ENCODE results near the gene PCGF2.
"Not testable (repeated sequence)": the region's sequence is repeated elsewhere in the genome, so short reads cannot be mapped to it uniquely, and the experiment has no call there.

Gene PCGF2

DNA sequence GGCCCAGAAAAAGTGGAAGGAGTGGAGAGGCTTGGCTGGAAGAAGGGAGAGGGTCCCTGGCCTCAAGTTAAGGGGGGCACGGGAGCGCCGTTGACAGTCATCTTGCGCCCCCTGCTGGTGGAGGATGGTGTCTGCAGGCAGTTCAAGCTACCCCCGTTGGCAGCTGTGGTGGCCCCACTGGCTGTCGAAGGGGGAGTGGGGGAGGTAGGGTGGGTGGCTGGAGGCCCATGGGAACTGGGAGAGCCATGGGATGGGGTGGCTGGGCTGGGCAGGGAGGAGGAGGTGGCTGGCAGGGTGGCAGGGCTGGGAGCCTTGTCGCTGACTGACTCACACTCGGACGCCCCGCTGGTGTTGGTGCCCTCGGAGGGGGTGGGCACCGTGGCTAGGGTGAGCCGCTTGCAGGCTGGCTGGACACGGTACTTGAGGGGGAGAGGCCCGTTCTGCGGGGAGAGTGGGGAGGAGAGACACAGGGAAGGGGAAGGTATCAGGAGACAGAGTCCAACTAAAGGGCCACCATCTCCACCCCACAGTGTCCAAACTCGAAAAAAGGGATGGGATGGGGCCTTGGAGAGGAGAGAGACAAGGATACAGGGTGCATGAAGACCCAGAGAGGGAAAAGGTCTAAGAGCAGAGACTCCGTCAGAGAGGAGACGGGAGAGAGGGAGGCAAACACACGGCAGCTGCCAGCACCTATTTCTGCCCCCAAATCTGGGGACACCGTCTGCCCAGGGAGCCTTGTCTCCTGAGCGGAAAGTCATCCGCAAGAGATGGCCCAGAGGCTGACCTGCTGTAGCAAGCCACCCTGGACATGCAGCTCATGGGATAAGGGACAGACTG lies 12.8 kb downstream of the PCGF2 start:
- no peak for DNase-seq (ENCODE audit: low spot score)

DNA sequence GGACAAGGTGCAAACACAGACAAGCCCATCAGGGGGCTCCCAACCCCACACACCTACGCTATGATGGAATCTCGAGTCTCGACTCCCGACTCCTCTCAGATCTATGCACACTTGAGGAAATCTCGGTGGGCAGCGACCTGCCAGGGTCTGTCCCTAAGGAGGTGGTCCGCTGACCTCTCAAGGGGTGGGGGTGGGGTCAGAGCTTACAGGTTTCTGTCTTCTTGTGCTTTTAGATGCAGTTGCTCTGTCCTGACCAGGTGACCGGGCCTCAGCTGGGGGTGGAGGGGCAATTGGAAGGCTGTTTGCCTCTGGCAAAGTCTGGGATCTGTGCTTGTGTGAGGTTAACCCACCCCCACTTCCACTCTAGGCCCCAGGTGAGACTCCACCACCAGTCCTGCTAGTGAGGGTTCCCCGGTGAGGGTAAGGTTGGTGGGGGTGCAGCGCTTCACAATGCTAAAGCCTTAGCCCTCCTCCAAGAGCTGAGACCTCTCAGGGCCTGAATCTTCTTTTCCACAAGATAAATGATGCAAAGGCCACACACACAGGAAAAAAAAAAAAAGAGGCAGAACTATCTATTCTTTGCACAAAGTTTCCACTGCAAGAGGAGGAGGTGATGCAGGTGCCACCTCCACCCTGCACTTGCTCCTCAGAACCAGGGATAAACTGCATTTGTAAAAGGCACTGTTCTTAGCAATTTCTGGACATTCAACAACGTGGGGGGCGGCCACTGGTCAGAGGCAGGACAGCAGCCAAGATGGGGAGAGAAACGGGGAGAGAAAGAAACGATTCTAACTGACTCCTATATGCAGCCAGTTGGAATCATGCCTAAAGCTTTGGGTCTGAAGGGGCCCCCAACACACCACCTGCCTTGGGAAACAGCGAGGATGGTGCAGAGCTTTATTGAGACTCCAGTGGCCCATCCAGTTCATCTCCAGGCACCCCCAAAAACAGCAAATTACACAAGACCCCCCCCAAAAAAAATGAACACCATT lies 13.9 kb downstream of the PCGF2 start:
- DNase-seq (ENCODE audit: low spot score) = no peak

DNA sequence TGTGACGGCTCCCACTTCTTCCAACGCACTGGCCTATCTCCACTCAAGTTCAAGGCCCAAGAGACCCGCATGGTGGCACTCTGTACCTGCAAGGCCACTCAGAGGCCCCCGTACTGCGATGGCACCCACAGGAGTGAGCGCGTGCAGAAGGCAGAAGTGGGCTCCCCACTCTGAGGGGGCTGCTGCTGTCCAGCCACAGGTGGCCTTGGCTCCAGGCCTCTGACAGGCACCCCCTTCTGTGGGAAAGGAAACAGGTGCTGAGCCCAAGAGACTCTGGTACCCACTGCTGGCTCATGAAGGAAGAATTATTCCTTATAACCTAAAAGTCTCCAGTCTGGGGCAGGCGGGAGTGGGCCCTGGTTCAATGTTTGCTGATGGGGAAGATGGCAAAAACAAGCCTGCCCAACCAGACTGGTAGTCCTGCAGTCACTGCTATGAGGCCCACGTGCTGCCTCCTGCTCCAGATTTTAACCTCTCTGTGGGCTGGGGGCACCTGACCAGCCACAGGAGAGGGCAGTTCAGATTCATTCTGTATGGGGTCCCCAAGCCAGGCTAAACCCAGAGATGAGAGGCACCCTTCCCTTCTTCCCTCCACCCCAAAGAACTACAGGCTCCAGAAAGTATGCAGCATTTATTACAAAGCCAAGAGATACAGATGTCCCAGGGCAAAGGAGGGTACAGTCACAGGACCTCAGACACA lies 14.7 kb downstream of the PCGF2 start:
- no peak for DNase-seq (ENCODE audit: low spot score)

DNA sequence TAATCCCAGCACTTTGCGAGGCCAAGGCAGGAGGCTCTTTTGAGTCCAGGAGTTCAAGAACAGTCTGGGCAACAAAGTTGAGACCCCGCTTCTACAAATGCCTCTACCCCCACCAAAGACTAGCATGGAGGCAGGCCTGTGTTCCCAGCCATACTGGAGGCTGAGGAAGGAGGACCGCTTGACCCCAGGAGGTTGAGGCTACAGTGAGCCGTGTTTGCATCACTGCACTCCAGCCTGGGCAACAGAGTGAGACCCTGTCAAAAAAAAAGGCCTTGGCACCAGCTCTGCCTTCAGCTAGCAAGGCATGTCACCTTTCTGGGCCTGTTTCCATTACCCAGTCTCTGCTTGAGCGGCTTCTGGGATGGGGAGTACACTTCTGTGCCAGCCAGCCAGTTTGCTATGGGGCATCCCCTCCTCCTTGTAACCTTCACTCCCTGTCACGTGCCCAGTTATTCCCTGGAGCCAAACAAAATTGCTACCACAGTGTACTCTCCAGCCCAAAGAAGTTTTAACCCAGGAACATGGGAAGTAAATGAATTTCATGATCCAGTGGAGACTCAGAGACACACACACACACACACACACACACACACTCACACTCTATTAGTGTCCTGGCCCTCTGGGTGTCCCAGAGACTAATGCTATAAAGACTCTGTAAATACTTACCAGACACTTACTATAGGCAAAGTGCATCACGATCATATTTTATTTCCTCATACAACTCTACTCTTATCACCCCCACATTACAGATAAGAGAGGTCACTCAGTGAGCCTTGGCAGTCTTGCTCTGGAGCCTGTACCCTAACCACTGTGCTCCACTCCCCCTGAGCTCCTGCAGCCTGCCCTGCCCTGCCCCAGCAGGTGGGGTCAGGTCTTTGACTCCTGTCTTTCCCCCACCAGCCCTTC lies 15.5 kb downstream of the PCGF2 start:
- DNase-seq (ENCODE audit: low spot score) = no peak

GRCh38 chr17:38731526-38732294 lies 16.4 kb downstream of the PCGF2 start:
- no peak for DNase-seq (ENCODE audit: low spot score)

DNA sequence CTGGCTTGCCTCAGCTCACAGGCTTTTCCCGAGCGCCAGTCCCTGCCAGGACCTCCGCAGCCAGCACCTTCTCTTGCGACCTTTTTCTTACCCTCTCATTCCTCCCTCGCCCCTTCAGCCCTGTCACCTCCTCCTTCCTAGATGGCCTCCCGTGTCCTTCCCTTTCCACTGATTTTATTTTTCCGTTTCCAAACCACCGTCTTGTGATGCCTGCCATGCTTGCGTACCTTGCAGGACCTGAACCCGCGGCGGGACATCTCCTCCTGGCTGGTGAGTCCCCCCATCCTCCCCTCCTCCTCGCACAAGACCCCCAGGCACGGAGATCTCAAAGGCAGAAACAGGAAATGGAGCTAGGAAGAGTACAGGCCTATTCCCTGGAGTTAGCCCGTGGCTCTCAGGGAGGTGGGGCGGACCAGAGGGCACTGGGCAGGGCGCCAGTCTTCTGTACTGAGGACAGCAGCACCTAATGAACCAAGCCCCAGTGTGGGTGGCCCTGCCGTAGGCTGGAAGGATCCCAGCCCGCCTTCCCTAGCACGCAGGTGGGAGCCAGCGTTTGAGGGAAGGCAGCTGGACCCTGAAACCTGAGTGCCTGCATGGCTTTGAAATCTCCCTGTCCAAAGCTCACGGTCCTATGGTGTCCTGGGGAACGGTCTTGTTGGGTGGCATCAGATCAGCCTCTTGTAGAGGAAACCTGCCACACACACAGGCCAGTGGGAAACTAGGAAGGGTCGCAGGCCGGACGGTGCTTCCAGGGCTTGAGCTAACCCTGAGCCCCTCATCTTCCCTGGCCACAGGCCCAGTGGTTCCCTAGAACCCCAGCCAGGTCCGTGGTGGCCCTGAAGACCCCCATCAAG lies 17.4 kb downstream of the PCGF2 start:
- no peak for DNase-seq (ENCODE audit: low spot score)

- DNase-seq (ENCODE audit: low spot score) = peak; percentile 85
Observed at GRCh38 chr17:38729886-38730525, 18.1 kb downstream of the PCGF2 start, which contains the start of gene CISD3. Gene CISD3, plus strand, starts transcription at chr17:38730341. Its CDS starts 18 bp downstream, at chr17:38730359.

DNA sequence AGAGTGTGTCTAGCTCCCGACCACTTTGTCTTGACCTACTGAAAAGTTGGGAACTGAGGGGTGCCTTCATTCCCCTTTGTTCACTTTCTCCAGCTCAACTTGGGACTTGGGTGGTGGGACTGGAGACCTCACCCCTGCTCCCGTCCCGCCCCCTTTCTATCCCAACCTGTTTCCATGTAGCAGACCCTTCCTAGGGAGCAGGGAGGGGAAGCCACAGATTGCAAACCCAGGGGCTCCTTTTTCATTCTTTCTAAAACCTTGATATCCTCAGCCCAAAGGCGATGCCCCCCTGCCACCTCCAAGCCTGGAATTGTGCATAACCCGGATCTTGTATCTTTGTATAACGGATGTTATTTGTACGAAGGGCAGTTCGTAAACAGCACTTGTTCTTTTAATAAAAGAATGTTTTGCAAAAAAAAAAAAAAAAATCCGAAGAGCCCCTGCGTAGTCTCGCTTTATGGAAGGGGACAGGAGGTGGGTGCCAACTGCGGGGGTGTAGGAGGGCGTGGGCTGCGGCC lies 18.7 kb downstream of the PCGF2 start:
- DNase-seq (ENCODE audit: low spot score) = no peak

- no peak for DNase-seq (ENCODE audit: low spot score)
Observed at GRCh38 chr17:38728290-38728831, 19.8 kb downstream of the PCGF2 start.

DNA sequence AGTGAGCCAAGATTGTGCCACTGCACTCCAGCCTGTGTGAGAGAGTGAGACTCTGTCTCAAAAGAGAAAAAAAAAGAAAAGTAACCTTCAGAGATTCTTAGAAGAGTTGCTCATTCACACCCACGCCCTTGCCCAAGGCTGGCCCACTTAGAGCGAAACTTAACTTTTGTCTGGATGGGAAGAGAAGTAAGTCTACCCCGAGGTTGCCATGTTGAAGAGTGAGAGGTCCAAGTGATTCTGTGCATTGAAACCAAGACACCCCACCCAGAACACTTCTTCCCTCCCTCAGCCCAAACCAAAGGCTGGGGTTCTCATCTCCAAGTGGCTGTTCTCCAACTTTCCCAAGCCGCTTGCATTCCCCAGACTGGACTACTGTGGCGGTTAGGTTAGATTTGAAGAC lies 20.4 kb downstream of the PCGF2 start:
- no peak for DNase-seq (ENCODE audit: low spot score)

DNA sequence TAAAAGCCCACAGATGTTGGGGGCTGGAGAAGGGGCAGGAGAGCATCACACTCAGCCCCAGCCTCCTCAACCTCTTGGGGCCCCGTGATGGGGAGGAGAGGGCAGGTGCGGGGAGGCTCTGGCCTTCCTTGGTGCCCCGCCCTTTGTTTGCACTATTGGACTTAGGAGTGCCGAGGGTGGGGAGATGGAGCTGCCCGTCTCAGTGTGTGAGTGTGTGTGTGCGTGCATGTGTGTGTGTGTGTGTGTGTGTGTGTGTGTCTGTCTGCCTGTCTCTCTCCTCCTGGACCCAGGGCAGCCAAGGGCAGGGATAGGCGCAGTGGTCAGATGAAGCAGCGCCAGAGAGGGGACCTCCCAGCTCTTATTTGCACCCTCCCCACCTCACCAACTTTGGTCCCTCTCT lies 22.0 kb downstream of the PCGF2 start:
- not testable (repeated sequence) for DNase-seq (ENCODE audit: low spot score)

DNA sequence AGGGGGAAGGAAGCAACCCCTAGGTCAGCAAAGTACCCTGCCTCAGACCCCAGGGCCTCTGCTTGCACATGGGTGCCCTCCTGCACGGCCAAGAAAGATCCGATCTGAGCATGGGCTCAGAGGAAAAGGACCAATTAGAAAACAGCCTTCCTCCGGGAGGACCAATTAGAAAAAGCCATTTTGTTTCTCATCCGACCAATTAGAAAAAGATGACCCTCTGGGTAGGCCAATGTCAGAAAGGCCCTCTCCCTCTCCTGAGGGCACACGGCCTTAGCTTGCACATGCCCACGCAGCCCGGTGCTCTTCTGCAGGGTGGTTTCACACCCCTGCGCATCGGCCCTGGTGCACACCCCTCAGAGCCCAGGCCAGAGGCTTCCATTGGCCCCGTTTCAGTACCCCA lies 23.1 kb downstream of the PCGF2 start:
- no peak for DNase-seq (ENCODE audit: low spot score)

DNA sequence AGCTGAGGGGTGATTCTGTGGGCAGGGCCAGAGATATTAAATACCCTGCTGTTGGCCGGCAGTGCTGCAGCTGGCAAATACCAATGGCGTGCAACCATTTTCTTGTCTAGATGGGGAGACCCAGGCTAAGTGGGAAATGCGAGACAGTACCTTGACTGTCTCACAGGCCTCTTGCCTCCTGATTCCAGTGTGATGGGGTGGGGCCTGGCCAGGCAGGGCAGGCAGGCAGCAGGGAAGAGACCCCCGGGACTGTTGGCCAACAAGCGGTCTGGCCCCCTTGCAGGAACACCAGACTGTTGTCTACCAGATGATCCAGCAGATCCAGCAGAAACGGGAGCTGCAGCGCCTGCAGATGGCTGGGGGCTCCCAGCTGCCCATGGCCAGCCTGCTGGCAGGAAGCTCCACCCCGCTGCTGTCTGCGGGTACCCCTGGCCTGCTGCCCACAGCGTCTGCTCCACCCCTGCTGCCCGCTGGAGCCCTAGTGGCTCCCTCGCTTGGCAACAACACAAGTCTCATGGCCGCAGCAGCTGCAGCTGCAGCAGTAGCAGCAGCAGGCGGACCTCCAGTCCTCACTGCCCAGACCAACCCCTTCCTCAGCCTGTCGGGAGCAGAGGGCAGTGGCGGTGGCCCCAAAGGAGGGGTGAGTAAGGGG lies 23.7 kb downstream of the PCGF2 start:
- DNase-seq (ENCODE audit: low spot score) = no peak

DNA sequence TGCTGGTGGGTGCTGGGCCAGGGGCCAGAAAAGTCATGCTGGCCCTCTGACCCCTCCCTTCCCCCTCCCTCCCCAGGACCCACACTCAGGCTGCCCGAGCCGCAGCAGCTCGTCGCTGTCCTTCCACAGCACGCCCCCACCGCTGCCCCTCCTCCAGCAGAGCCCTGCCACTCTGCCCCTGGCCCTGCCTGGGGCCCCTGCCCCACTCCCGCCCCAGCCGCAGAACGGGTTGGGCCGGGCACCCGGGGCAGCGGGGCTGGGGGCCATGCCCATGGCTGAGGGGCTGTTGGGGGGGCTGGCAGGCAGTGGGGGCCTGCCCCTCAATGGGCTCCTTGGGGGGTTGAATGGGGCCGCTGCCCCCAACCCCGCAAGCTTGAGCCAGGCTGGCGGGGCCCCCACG lies 26.3 kb downstream of the PCGF2 start:
- DNase-seq (ENCODE audit: low spot score) = no peak

DNA sequence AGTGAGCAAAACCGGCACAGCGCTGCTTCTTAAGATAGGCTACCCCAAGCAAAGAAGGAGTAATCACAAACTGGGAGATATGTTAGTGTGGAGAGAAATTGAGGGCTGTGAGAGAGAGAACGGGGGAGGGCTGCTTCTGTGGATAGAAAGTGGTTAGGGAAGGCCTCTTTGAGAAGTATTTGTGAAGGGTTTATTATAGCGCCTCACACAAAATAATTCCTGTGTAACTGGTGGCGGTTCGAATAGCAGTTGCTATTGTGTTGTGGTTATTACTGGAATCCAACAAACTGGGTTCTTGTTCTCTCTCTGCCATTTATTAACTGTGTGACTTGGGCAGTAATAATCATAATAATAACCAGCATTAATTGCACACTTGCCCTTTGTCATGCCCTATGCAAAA lies 27.2 kb downstream of the PCGF2 start:
- no peak for DNase-seq (ENCODE audit: low spot score)

DNA sequence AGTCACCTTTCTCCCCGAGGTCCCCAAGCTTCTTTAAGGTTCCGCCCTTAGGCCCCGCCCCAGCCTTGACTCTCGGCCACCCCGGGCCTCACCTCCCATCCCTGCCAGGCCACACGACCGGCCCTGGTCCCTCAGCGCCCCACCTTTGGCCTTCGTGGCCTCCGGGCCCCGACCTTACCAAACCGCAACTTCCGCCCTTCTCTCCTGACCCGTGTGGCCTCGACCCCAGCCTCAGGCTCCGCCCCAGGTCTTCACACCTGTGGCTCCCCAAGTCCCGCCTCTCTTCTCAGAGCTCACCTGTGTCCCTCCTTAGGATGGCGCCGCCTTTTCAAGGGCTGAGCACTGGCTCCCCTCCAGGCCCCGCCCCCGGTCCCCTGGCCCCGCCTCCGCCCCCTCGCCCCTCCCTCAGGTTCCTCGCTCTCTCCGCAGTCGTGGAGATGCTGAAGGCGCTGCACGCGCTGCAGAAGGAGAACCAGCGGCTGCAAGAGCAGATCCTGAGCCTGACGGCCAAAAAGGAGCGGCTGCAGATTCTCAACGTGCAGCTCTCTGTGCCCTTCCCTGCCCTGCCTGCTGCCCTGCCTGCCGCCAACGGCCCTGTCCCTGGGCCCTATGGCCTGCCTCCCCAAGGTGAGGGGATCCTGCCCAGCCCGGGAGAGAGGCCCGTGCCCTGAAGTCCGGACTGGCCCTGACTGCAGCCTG lies 28.0 kb downstream of the PCGF2 start:
- no peak for DNase-seq (ENCODE audit: low spot score)

DNA sequence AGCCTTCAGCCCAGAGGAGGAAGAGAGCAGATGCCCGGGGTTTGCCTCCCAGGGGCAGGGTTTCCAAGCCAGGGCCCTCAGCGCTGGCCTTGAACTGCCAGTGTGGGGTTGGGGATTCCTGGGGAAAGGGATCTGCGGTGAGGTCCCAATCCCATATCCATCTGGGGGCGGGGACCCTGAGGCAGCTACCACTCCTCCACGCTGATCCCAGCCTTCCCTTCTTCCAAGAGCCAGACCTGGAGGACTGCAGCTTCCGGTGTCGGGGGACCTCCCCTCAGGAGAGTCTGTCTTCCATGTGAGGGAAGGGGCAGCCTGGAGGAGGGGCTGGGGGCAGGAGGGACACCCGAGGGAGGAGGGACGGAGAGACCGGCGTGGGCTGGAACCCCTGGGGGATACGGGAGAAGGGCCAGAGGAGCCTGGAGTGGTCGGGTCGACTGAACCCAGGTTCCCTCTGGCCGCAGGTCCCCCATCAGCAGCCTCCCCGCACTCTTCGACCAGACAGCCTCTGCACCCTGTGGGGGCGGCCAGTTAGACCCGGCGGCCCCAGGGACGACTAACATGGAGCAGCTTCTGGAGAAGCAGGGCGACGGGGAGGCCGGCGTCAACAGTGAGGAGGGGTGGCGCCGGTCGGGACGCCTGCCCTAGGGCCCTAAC lies 28.7 kb downstream of the PCGF2 start:
- no peak for DNase-seq (ENCODE audit: low spot score)
